ENCODE data around the gene EMC6.

Gene EMC6

GRCh38 chr17:3668279-3669084 lies at the start of gene EMC6, which contains the start of gene TAX1BP3:
TSS of gene EMC6 (plus strand) at chr17:3668812. CDS start at chr17:3669147, 335 bp downstream.
TSS of gene TAX1BP3 (minus strand) at chr17:3668578. CDS start at chr17:3668526, 52 bp downstream.
- TF ChIP-seq, protein P1, sequence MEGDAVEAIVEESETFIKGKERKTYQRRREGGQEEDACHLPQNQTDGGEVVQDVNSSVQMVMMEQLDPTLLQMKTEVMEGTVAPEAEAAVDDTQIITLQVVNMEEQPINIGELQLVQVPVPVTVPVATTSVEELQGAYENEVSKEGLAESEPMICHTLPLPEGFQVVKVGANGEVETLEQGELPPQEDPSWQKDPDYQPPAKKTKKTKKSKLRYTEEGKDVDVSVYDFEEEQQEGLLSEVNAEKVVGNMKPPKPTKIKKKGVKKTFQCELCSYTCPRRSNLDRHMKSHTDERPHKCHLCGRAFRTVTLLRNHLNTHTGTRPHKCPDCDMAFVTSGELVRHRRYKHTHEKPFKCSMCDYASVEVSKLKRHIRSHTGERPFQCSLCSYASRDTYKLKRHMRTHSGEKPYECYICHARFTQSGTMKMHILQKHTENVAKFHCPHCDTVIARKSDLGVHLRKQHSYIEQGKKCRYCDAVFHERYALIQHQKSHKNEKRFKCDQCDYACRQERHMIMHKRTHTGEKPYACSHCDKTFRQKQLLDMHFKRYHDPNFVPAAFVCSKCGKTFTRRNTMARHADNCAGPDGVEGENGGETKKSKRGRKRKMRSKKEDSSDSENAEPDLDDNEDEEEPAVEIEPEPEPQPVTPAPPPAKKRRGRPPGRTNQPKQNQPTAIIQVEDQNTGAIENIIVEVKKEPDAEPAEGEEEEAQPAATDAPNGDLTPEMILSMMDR (IDR thresholded peaks at IDR 0.05) = peak; percentile 24
- Histone ChIP-seq H3K27ac (peak within 1 kb of the TSS; percentile 77), H3K4me1 (ENCODE audit: control insufficient read depth in 1 of 2, insufficient read depth in 1 of 2, low read depth in 1 of 2, low read length in 1 of 2) (peaks cover 15 to 21% of the 10 kb centered on the region in 2 experiments), H3K36me3 (peaks cover 6% of the 10 kb centered on the region), H3K4me3 (ENCODE audit: low read depth in 1 of 2, low read length in 1 of 2) (peak within 1 kb of the TSS; percentile 74 to 94), H3K27me3 (no peaks in the 10 kb centered on the region), H3K9me3 (no peaks in the 10 kb centered on the region)

DNA sequence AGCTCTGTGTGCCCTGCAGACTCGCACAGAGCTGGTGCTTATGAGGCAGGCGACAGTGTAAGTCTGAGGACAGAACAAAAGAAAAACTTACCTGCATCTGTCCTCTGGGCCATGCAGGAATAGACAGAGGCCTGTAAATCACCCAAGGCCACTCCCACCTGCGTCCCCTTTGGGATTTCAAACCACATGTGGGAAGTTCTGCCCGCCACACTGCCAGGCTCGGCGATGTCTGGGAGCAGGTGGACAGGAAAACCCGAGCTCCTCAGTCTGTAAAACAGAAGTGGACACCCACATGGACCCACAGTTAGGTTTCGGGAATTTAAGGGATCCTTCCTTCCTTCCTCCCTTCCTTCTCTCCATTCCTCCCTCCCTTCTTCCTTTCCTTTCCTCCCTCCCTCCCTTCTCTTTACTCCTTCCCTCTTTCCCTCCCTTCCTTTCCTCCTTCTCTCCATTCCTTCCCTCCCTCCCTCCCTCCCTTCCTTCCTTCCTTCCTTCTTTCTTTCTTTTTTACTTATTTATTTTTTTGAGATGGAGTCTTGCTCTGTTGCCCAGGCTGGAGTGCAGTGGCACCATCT lies 47.4 kb upstream of the EMC6 start:
- peaks cover 55% of the 10 kb centered on the region for H3K36me3 ChIP-seq
- TF ChIP-seq, protein P1 (IDR thresholded peaks at IDR 0.05) = no peak

DNA sequence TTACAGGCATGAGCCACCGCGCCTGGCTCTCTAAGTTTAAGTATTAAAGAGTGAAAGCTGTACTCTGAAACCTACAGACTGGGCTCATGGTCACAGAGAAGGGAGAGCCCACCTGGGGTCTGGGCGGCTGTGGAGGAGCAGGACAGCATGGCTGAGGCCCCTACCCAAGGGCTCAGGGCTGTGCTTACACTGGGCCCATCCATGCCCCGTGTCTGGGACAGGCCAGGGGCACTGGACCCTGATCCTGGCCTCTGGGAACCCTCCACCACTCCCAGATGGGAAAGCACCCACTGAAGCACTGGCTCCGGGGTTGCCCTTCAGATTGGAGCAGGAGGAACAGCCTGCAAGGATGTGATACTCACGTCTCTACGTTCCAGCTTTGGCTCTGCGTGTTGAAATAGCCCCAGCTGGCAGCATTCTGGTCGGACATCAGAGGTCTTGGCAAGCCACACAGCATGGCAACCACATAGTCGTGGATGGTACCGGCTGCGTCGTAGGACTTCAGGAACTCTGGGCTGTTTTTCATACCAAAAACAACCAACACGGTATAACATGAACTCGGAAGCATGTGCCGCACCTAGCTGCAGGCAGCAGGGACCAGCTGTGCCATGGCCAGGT lies 45.5 kb upstream of the EMC6 start:
- H3K27ac ChIP-seq = no peak overlapping the region
- TF ChIP-seq, protein P1 (IDR thresholded peaks at IDR 0.05) = no peak
- H3K4me3 ChIP-seq (ENCODE audit: low read depth in 1 of 2, low read length in 1 of 2) = no peak overlapping the region
- H3K36me3 ChIP-seq = peaks cover 61% of the 10 kb centered on the region
- H3K4me1 ChIP-seq (ENCODE audit: control insufficient read depth in 1 of 2, insufficient read depth in 1 of 2, low read depth in 1 of 2, low read length in 1 of 2) = no peaks in the 10 kb centered on the region
- H3K27me3 ChIP-seq = no peaks in the 10 kb centered on the region
- H3K9me3 ChIP-seq = no peaks in the 10 kb centered on the region

More for the DNA sequence above, 47.4 kb upstream of the EMC6 start:
- Histone ChIP-seq H3K27me3 (no peaks in the 10 kb centered on the region), H3K9me3 (no peaks in the 10 kb centered on the region), H3K4me1 (ENCODE audit: control insufficient read depth in 1 of 2, insufficient read depth in 1 of 2, low read depth in 1 of 2, low read length in 1 of 2) (no peaks in the 10 kb centered on the region), H3K27ac (no peak overlapping the region), H3K4me3 (ENCODE audit: low read depth in 1 of 2, low read length in 1 of 2) (no peak overlapping the region)

DNA sequence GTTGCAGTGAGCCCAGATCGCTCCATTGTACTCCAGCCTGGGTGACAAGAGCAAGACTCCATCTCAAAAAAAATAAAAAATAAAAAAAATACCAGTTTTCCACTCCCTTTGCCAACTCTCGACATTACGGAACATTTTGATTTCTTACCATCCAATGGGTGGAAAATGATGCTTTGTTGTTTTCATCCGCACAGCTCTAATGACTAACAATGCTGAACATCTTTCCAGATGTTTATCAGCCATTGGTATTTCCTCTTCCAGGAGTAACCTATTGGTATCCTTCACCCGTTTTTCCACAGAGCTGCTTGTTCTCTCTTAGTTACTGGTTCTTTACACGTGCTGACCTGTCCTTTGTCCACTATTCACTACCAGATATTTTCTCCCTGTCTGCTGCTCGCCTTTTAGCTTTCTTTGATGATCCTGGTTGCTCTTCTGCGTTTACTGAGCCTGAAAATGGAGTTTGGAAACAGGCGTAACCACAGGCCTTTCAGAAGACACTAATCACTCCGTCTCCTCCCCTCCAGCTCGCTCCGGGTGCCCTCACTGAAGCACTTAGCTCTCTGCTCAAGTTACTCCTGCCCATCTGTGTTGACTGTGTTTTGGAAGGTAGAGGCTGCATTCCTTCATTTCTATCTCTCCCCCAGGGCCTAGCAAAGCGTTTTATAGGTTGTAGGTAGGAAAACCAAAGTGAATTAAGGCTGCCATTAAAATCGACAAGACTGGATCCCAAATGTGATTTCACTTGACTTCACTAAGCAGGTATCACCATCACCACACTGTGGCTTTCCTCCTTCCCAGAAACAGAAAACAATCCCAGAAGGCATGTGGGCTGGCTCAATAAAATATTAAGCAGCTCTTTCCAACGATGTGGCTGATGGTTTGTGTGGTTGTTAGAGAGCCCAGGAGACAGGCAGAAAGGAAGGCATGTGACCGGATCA lies 41.5 kb upstream of the EMC6 start:
- Histone ChIP-seq H3K4me3 (ENCODE audit: low read depth in 1 of 2, low read length in 1 of 2) (no peak overlapping the region), H3K27me3 (no peaks in the 10 kb centered on the region), H3K9me3 (no peaks in the 10 kb centered on the region), H3K27ac (no peak overlapping the region), H3K4me1 (ENCODE audit: control insufficient read depth in 1 of 2, insufficient read depth in 1 of 2, low read depth in 1 of 2, low read length in 1 of 2) (no peaks in the 10 kb centered on the region), H3K36me3 (peaks cover 60% of the 10 kb centered on the region)
- TF ChIP-seq, protein P1 (IDR thresholded peaks at IDR 0.05) = no peak

DNA sequence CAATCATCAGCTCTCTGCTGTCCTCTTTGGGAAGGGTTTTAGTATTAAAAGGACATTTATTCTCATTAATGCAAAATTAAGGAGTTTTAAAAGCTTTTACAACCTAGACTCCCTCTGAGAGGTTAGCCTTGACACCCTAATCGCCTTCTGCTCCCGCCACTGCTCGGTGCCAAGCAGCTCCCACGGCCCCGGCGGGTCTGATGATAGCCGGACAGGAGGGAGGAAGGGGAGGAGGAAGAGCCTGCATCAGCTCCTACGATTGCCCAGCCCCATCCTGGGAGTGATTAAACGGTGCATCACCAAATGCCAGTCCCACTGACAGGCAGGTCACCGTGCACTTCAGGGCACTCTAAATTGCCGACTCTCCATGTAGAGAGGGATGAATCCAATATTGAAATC lies 40.8 kb upstream of the EMC6 start:
- Histone ChIP-seq H3K4me1 (ENCODE audit: control insufficient read depth in 1 of 2, insufficient read depth in 1 of 2, low read depth in 1 of 2, low read length in 1 of 2) (no peaks in the 10 kb centered on the region), H3K4me3 (ENCODE audit: low read depth in 1 of 2, low read length in 1 of 2) (no peak overlapping the region), H3K9me3 (no peaks in the 10 kb centered on the region), H3K27ac (no peak overlapping the region), H3K27me3 (no peaks in the 10 kb centered on the region), H3K36me3 (peaks cover 58% of the 10 kb centered on the region)
- TF ChIP-seq, protein P1 (IDR thresholded peaks at IDR 0.05) = no peak

All from neutrophil (primary cell).